ENCODE results near the gene RPS6KL1. TPM values are rescaled to one million over a fixed set of nuclear protein-coding genes. Genes with fewer than 3 reads are reported as not detected.
A peak's percentile ranks its signal among the peaks of the same experiment; 100 is the strongest.

RPS6KL1 gene
- total and polyA plus RNA-seq, 8 donors, result 0.62 to 6.7 (median 1.2) TPM

GRCh38 chr14:74866708-74867389 lies 56.2 kb downstream of the RPS6KL1 start:
- Histone ChIP-seq H3K4me3 (no peak overlapping the region), H3K27me3 (no peaks in the 10 kb centered on the region), H3K9me3 (no peaks in the 10 kb centered on the region), H3K4me1 (peaks cover 0 to 9% of the 10 kb centered on the region in 2 donors), H3K27ac (no peak overlapping the region), H3K36me3 (no peaks in the 10 kb centered on the region)
- no peak for TF ChIP-seq CTCF (IDR thresholded peaks at IDR 0.05)
- ATAC-seq (no peak), DNase-seq (no peak)
- intact Hi-C loops (cut with DNase I), result no loop called here

DNA sequence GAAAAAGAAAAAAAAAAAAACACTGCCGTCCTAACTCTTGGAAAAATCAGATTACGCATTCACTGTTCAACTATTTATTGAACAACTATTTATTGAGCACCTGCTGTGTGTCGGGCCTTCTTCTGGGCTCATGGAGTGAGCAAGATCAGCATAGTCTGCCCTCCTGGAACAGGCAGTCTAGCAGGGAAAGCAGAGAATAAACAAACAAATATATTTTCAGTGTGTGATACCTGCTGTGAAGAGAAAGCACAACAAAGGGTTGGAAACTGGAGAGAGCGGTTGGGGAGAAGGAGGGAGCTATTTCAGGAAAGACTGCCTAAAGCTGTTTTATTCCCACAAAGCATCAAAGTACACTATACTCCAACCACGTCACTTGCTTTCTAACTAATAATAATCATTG lies 57.9 kb downstream of the RPS6KL1 start:
- Histone ChIP-seq H3K36me3 (no peaks in the 10 kb centered on the region), H3K9me3 (no peaks in the 10 kb centered on the region), H3K27ac (no peak overlapping the region), H3K4me3 (no peak overlapping the region), H3K27me3 (no peaks in the 10 kb centered on the region), H3K4me1 (peaks cover 0 to 9% of the 10 kb centered on the region in 2 donors)
- DNase-seq (no peak), ATAC-seq (no peak)
- TF ChIP-seq CTCF (IDR thresholded peaks at IDR 0.05), result no peak
- intact Hi-C loops (cut with DNase I), result no loop called here

GRCh38 chr14:74864198-74864597 lies 58.9 kb downstream of the RPS6KL1 start:
- intact Hi-C loops (cut with DNase I), result loop anchor here in 1 of 2 donors (5.0 kb wide), 1 partner anchor 43 kb away; no protein-coding TSS in a partner anchor
- no peaks in the 10 kb centered on the region for H3K27me3 ChIP-seq
- H3K4me1 ChIP-seq, result peaks cover 0 to 9% of the 10 kb centered on the region in 2 donors
- no peak for ATAC-seq
- DNase-seq, result no peak
- TF ChIP-seq CTCF (IDR thresholded peaks at IDR 0.05), result no peak
- no peak overlapping the region for H3K4me3 ChIP-seq
- H3K9me3 ChIP-seq, result no peaks in the 10 kb centered on the region
- H3K36me3 ChIP-seq, result no peaks in the 10 kb centered on the region
- H3K27ac ChIP-seq, result no peak overlapping the region

- intact Hi-C loops (cut with DNase I), result loop anchor here in 1 of 2 donors (5.0 kb wide), 1 partner anchor 44 kb away; no protein-coding TSS in a partner anchor
- DNase-seq (peak in 2 of 4 donors; percentile 54 to 81), ATAC-seq (peak; percentile 54)
- H3K9me3 ChIP-seq, result no peaks in the 10 kb centered on the region
- TF ChIP-seq CTCF (IDR thresholded peaks at IDR 0.05), result no peak
- H3K36me3 ChIP-seq, result no peaks in the 10 kb centered on the region
- H3K4me3 ChIP-seq, result no peak overlapping the region
- H3K27ac ChIP-seq, result no peak overlapping the region
- no peaks in the 10 kb centered on the region for H3K27me3 ChIP-seq
- H3K4me1 ChIP-seq, result peaks cover 0 to 9% of the 10 kb centered on the region in 2 donors
Measured at GRCh38 chr14:74863274-74863673, 59.8 kb downstream of the RPS6KL1 start.

DNA sequence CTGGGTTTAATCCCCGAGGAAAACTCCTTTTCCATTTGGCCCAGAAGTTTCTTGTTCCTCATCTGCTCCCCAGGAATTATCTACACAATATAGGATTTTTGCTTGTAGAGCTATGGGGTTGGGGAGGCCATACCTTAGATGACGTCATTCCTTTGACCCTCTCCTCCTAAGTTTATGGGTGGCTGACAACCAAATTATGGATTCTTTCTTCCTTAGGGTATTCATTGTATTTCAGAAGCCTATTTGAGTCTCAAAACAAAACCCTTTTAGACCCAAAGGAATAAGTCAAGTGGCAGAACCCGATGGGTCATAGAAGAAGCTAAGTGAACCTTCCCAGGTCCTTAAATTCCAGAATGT lies 61.3 kb downstream of the RPS6KL1 start:
- no peak overlapping the region for H3K27ac ChIP-seq
- intact Hi-C loops (cut with DNase I), result loop anchor here in 1 of 2 donors (5.0 kb wide), 1 partner anchor 46 kb away; no protein-coding TSS in a partner anchor

More for the DNA sequence above, 61.3 kb downstream of the RPS6KL1 start:
- Histone ChIP-seq H3K36me3 (no peaks in the 10 kb centered on the region), H3K4me3 (no peak overlapping the region), H3K4me1 (peaks cover 0 to 9% of the 10 kb centered on the region in 2 donors), H3K27me3 (no peaks in the 10 kb centered on the region), H3K9me3 (no peaks in the 10 kb centered on the region)
- ATAC-seq, result no peak
- DNase-seq, result no peak
- no peak for TF ChIP-seq CTCF (IDR thresholded peaks at IDR 0.05)
